SK-N-SH treated with all-trans-retinoic acid at 6 μM for 48 hours (cell line): ENCODE measurements around the gene UBXN10.

ENCODE experiments used
- BACH2 ChIP-seq: fragments of 250-450 bp; sonication (Bioruptor Pico); IDR thresholded peaks from 2 replicates; pipeline ENCODE4 v1.9.0; 2021; ENCODE audit warnings: mild to moderate bottlenecking, borderline replicate concordance
- ZFP3 ChIP-seq: fragments of 250-450 bp; sonication (Bioruptor Pico); IDR thresholded peaks from 2 replicates; pipeline ENCODE4 v1.5.0; 2020; ENCODE audit warnings: mild to moderate bottlenecking, moderate library complexity
- TF ChIP-seq, protein P1 (sequence below): fragments of 250-450 bp; sonication (Bioruptor Pico); IDR thresholded peaks from 2 replicates; pipeline ENCODE4 v1.8.0; 2020; ENCODE audit warnings: mild to moderate bottlenecking, moderate library complexity, borderline replicate concordance

DNA sequence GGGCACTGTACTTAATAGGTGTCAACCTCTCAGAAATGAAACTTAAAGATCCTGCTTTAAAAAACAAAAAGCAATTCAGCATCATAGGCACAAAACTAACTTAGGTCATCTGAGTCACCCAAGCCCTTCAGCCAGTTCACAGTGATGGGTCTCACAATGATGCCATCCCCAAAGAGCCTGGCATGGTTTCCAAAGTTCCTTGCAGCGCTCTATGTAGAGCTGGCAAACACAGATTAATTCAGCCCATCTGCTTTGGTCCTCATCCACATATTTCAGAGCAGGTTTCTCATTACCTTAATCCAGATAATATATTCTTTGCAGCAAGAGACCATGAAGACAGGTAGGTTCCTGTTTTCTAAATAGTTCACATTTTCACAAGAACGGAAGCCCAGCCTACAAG, 15.1 kb downstream of the UBXN10 start:
- no peak for TF ChIP-seq ZFP3 (CRISPR knock-in tag)
- TF ChIP-seq, protein P1, sequence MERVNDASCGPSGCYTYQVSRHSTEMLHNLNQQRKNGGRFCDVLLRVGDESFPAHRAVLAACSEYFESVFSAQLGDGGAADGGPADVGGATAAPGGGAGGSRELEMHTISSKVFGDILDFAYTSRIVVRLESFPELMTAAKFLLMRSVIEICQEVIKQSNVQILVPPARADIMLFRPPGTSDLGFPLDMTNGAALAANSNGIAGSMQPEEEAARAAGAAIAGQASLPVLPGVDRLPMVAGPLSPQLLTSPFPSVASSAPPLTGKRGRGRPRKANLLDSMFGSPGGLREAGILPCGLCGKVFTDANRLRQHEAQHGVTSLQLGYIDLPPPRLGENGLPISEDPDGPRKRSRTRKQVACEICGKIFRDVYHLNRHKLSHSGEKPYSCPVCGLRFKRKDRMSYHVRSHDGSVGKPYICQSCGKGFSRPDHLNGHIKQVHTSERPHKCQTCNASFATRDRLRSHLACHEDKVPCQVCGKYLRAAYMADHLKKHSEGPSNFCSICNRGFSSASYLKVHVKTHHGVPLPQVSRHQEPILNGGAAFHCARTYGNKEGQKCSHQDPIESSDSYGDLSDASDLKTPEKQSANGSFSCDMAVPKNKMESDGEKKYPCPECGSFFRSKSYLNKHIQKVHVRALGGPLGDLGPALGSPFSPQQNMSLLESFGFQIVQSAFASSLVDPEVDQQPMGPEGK (CRISPR knock-in tag), result no peak
- TF ChIP-seq BACH2 (CRISPR knock-in tag), result no peak
